Measurements from ENCODE around the gene SERINC5. TPM values are rescaled to one million over a fixed set of nuclear protein-coding genes. Genes with fewer than 3 reads are reported as not detected.
A peak's percentile ranks its signal among the peaks of the same experiment; 100 is the strongest.

SERINC5 gene
- polyA plus RNA-seq, 1 of the 3 experiments (the other 2 are of a cell fraction): 4.5 TPM

- ChIA-PET CTCF (interaction anchor here (0.8 kb wide), 1 partner anchor 116 kb away, joined by 3 read pairs; no protein-coding TSS in a partner anchor), POLR2A (no interaction called here)
- TF ChIP-seq TEAD4 (IDR thresholded peaks at IDR 0.05; ENCODE audit: borderline replicate concordance, insufficient read depth): no peak
- no peak for TF ChIP-seq RXRA (IDR thresholded peaks at IDR 0.05; ENCODE audit: borderline replicate concordance, low read depth)
- TF ChIP-seq USF2 (IDR thresholded peaks at IDR 0.05; ENCODE audit: borderline replicate concordance, low read depth, low read length): no peak
- TF ChIP-seq TCF12 (IDR thresholded peaks at IDR 0.05): no peak
- no peak for TF ChIP-seq GABPA (IDR thresholded peaks at IDR 0.05; ENCODE audit: low read depth)
- no peak for TF ChIP-seq GATA2 (CRISPR knock-in tag; IDR thresholded peaks at IDR 0.05)
- TF ChIP-seq YY1 (IDR thresholded peaks at IDR 0.05; ENCODE audit: low read depth): no peak
- no peak for TF ChIP-seq MAX (IDR thresholded peaks at IDR 0.05; ENCODE audit: low read depth)
- TF ChIP-seq CTCF (IDR thresholded peaks at IDR 0.05): no peak
- DNase-seq: no peak
- peaks cover 0 to 20% of the 10 kb centered on the region in 2 experiments; a peak in 2 of 4 replicates for H3K4me1 ChIP-seq (ENCODE audit: control insufficient read depth in 1 of 2, insufficient read depth in 2 of 2, low read depth in 1 of 2, low read length in 1 of 2)
- no peaks in the 10 kb centered on the region for H3K79me2 ChIP-seq (ENCODE audit: insufficient read depth)
- no peaks in the 10 kb centered on the region for H3F3A ChIP-seq (replicated peaks; ENCODE audit: insufficient read depth)
- no peak overlapping the region for H2AFZ ChIP-seq (ENCODE audit: low read depth)
- H4K20me1 ChIP-seq (ENCODE audit: insufficient read depth): no peaks in the 10 kb centered on the region
- H3K27me3 ChIP-seq (ENCODE audit: insufficient read depth): no peaks in the 10 kb centered on the region
- H3K36me3 ChIP-seq (replicated peaks in 1 of 2; ENCODE audit: control insufficient read depth in 1 of 2, insufficient read depth in 2 of 2, low read length in 1 of 2): no peaks in the 10 kb centered on the region
- no peaks in the 10 kb centered on the region for H3K9me2 ChIP-seq
- no peak overlapping the region for H3K4me3 ChIP-seq (ENCODE audit: low read depth in 2 of 2, low read length in 1 of 2)
- H3K9me3 ChIP-seq: no peaks in the 10 kb centered on the region
- WGBS (ENCODE audit: low lambda C conversion rate): 83% methylated on average over 4 of the region's 4 CpGs
- H3K4me2 ChIP-seq: no peak overlapping the region
- no peak overlapping the region for H3K9ac ChIP-seq
- no peak overlapping the region for H3K27ac ChIP-seq (ENCODE audit: low read depth in 2 of 2, low read length in 1 of 2)
Measured at GRCh38 chr5:80207832-80208231, 48.0 kb downstream of the SERINC5 start.

- no peak overlapping the region for H3K4me3 ChIP-seq (ENCODE audit: low read depth in 2 of 2, low read length in 1 of 2)
- peak overlapping the region in 1 of 2 experiments; percentile 99; a peak in 2 of 4 replicates for H3K27ac ChIP-seq (ENCODE audit: low read depth in 2 of 2, low read length in 1 of 2)
- H2AFZ ChIP-seq (ENCODE audit: low read depth): no peak overlapping the region
- ChIA-PET POLR2A (interaction anchor here (2.1 kb wide), 1 partner anchor 114 kb away, joined by 12 read pairs; no protein-coding TSS in a partner anchor), CTCF (interaction anchor here (3.0 kb wide), 1 partner anchor 48 kb away, joined by 17 read pairs; the partner anchor contains the start of gene SERINC5)
- H3K79me2 ChIP-seq (ENCODE audit: insufficient read depth): no peaks in the 10 kb centered on the region
- H3K27me3 ChIP-seq (ENCODE audit: insufficient read depth): no peaks in the 10 kb centered on the region
- H3K36me3 ChIP-seq (replicated peaks in 1 of 2; ENCODE audit: control insufficient read depth in 1 of 2, insufficient read depth in 2 of 2, low read length in 1 of 2): no peaks in the 10 kb centered on the region
- 80% methylated on average over 4 of the region's 4 CpGs for WGBS (ENCODE audit: low lambda C conversion rate)
- peaks cover 0 to 23% of the 10 kb centered on the region in 2 experiments; a peak in 2 of 4 replicates for H3K4me1 ChIP-seq (ENCODE audit: control insufficient read depth in 1 of 2, insufficient read depth in 2 of 2, low read depth in 1 of 2, low read length in 1 of 2)
- H3F3A ChIP-seq (replicated peaks; ENCODE audit: insufficient read depth): no peaks in the 10 kb centered on the region
- no peaks in the 10 kb centered on the region for H3K9me3 ChIP-seq
- H4K20me1 ChIP-seq (ENCODE audit: insufficient read depth): no peaks in the 10 kb centered on the region
- H3K9me2 ChIP-seq: no peaks in the 10 kb centered on the region
- H3K4me2 ChIP-seq: no peak overlapping the region
- H3K9ac ChIP-seq: no peak overlapping the region
- DNase-seq: no peak
- no peak for TF ChIP-seq USF2 (IDR thresholded peaks at IDR 0.05; ENCODE audit: borderline replicate concordance, low read depth, low read length)
- no peak for TF ChIP-seq TAF1 (IDR thresholded peaks at IDR 0.05; ENCODE audit: borderline replicate concordance, low read depth, low read length)
- TF ChIP-seq CTCF (IDR thresholded peaks at IDR 0.05): no peak
- TF ChIP-seq FOXJ3 (CRISPR knock-in tag; IDR thresholded peaks at IDR 0.05): no peak
- no peak for TF ChIP-seq PBX3 (IDR thresholded peaks at IDR 0.05)
- TF ChIP-seq MXI1 (IDR thresholded peaks at IDR 0.05; ENCODE audit: low read depth, low read length): no peak
- TF ChIP-seq SIN3A (IDR thresholded peaks at IDR 0.05; ENCODE audit: borderline replicate concordance, low read depth, low read length): no peak
- TF ChIP-seq FOSL2 (IDR thresholded peaks at IDR 0.05; ENCODE audit: borderline replicate concordance, low read depth): no peak
- TF ChIP-seq GABPA (IDR thresholded peaks at IDR 0.05; ENCODE audit: low read depth): no peak
- no peak for TF ChIP-seq MAX (IDR thresholded peaks at IDR 0.05; ENCODE audit: low read depth)
- no peak for TF ChIP-seq RAD21 (IDR thresholded peaks at IDR 0.05; ENCODE audit: low read length)
- TF ChIP-seq RXRA (IDR thresholded peaks at IDR 0.05; ENCODE audit: borderline replicate concordance, low read depth): no peak
- TF ChIP-seq IRF3 (IDR thresholded peaks at IDR 0.05; ENCODE audit: low read depth, low read length): no peak
Measured at GRCh38 chr5:80206282-80206681, 49.6 kb downstream of the SERINC5 start.
